OCI-LY3 (cell line): ENCODE data around the gene DOCK7.

Source experiments
- H2AFZ ChIP-seq: fragments of 200-600, 300-600 bp; shearing (Covaris generic); 2 replicates; pipeline ENCODE4 v1.6.0; 2014; ENCODE audit warnings: antibody characterized with exemption, low read depth, low read length
- H3K27ac ChIP-seq: fragments of 200-600, 300-600 bp; sonication (generic); 2 replicates; pipeline ENCODE4 v1.5.1; 2014; ENCODE audit warnings: mild to moderate bottlenecking, low read length, moderate library complexity, mixed read lengths
- H3K27me3 ChIP-seq: fragments of 200-600, 300-600 bp; sonication (generic); 2 replicates; pipeline ENCODE4 v1.6.1; 2014; ENCODE audit warnings: low read depth, low read length, mixed read lengths
- H3K36me3 ChIP-seq: fragments of 200-600, 300-600 bp; sonication (generic); replicated peaks from 2 replicates; pipeline ENCODE3; 2014; ENCODE audit warnings: low read depth, low read length, mixed read lengths
- H3K4me1 ChIP-seq: fragments of 300-600, 200-600 bp; sonication (generic); 2 replicates; pipeline ENCODE4 v1.6.1; 2014; ENCODE audit warnings: low read length, mixed read lengths
- H3K4me2 ChIP-seq: fragments of 200-600, 300-600 bp; sonication (generic); 2 replicates; pipeline ENCODE4 v1.6.1; 2014; ENCODE audit warnings: low read length, mixed read lengths
- H3K4me3 ChIP-seq: fragments of 300-600, 200-600 bp; sonication (generic); 2 replicates; pipeline ENCODE4 v1.5.1; 2014; ENCODE audit warnings: antibody characterized with exemption, mild to moderate bottlenecking, low read length, moderate library complexity
- H3K79me2 ChIP-seq: fragments of 300-600, 200-600 bp; shearing (Covaris generic); 2 replicates; pipeline ENCODE4 v1.6.1; 2014; ENCODE audit warnings: mild to moderate bottlenecking, low read length, mixed read lengths
- H3K9ac ChIP-seq: fragments of 300-600, 200-600 bp; shearing (Covaris generic); 2 replicates; pipeline ENCODE4 v1.6.0; 2014; ENCODE audit warnings: mild to moderate bottlenecking, low read length, moderate library complexity
- H3K9me3 ChIP-seq: fragments of 200-600, 300-600 bp; shearing (Covaris generic); 2 replicates; pipeline ENCODE4 v1.6.1; 2014; ENCODE audit warnings: low read length, mixed read lengths; ENCODE audit not compliant: insufficient read depth
- H4K20me1 ChIP-seq: fragments of 200-600, 300-600 bp; sonication (generic); 2 replicates; pipeline ENCODE4 v1.6.1; 2016; ENCODE audit warnings: low read length, mixed read lengths; ENCODE audit not compliant: insufficient read depth
- EZH2phosphoT487 ChIP-seq: fragments of 200-600 bp; shearing (Covaris generic); IDR thresholded peaks from 2 replicates; pipeline ENCODE4 v1.6.1; 2018; ENCODE audit warnings: antibody characterized with exemption, mixed run types, low read depth
- TF ChIP-seq, protein P1 (sequence below): fragments of 200-600, 300-600 bp; sonication (generic); IDR thresholded peaks from 2 replicates; pipeline ENCODE4 v1.5.1; 2014; ENCODE audit warnings: antibody characterized with exemption, low read length, low read depth

DOCK7 gene

GRCh38 chr1:62487956-62488355 is 200.2 kb downstream of the DOCK7 start:
- Histone ChIP-seq H3K4me1 (peaks cover 23% of the 10 kb centered on the region), H3K4me3 (no peak overlapping the region), H3K4me2 (no peak overlapping the region), H3K27ac (no peak overlapping the region), H3K79me2 (no peaks in the 10 kb centered on the region), H3K9me3 (no peaks in the 10 kb centered on the region), H2AFZ (no peak overlapping the region), H4K20me1 (no peaks in the 10 kb centered on the region), H3K36me3 (no peaks in the 10 kb centered on the region), H3K27me3 (no peaks in the 10 kb centered on the region), H3K9ac (no peak overlapping the region)
- TF ChIP-seq, protein P1, sequence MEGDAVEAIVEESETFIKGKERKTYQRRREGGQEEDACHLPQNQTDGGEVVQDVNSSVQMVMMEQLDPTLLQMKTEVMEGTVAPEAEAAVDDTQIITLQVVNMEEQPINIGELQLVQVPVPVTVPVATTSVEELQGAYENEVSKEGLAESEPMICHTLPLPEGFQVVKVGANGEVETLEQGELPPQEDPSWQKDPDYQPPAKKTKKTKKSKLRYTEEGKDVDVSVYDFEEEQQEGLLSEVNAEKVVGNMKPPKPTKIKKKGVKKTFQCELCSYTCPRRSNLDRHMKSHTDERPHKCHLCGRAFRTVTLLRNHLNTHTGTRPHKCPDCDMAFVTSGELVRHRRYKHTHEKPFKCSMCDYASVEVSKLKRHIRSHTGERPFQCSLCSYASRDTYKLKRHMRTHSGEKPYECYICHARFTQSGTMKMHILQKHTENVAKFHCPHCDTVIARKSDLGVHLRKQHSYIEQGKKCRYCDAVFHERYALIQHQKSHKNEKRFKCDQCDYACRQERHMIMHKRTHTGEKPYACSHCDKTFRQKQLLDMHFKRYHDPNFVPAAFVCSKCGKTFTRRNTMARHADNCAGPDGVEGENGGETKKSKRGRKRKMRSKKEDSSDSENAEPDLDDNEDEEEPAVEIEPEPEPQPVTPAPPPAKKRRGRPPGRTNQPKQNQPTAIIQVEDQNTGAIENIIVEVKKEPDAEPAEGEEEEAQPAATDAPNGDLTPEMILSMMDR = no peak
- no peak for TF ChIP-seq EZH2phosphoT487

DNA sequence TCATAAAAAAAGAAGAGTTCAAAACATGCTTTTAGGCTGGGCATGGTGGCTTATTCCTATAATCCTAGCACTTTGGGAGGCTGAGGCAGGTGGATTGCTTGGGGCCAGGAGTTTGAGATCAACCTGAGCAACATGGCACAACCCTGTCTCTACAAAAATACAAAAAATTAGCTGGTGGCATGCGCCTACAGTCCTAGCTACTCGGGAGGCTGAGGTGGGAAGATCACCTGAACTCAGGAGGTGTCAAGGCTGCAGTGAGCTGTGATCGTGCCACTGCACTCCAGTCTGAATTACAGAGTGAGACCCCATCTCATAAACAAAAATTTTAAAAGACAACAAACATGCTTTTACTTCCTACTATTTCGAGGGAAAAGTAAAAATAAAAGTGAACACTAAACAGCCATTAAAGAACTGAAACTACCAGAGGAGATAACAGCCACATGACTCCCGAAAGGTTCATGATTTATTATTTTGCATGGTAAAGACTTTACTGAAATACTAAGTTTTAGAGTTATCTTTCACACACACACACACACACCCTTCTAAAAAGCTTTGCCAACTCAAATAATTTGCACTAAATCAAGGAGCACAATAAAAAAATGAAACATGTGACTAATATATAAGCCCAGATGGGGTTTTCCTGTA is 203.2 kb downstream of the DOCK7 start:
- Histone ChIP-seq H3K27me3 (no peaks in the 10 kb centered on the region), H2AFZ (peak overlapping the region; percentile 72), H3K9ac (peak overlapping the region; percentile 34; the same call in 1 of the 2 replicates), H3K4me1 (peaks cover 30% of the 10 kb centered on the region), H3K4me3 (peak overlapping the region; percentile 69), H3K4me2 (peak overlapping the region; percentile 86), H3K79me2 (no peaks in the 10 kb centered on the region), H3K9me3 (no peaks in the 10 kb centered on the region), H3K36me3 (no peaks in the 10 kb centered on the region), H3K27ac (peak overlapping the region; percentile 18; the same call in 1 of the 2 replicates), H4K20me1 (no peaks in the 10 kb centered on the region)
- TF ChIP-seq EZH2phosphoT487 = no peak
- TF ChIP-seq, protein P1 = no peak

DNA sequence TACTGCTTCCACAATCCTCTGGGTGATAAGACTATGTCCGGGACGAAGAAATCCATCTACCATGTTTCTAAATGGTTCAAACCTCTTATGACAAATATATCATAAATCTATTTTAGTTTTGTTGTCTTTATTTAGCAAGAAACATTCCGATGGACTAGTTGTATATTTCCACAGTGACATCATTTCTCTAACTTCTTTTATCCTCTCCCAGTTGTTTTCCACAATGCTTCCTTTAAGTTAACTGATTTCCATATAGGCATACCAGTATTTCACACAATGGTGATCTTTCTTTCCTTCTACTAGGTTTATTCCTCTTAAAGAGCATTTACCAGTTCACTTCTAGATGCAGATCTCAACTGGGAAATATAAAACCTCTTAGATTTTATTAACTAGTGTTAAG is 206.5 kb downstream of the DOCK7 start:
- Histone ChIP-seq H3K27ac (no peak overlapping the region), H3K79me2 (no peaks in the 10 kb centered on the region), H3K4me3 (no peak overlapping the region), H3K36me3 (no peaks in the 10 kb centered on the region), H3K9ac (no peak overlapping the region), H2AFZ (no peak overlapping the region), H3K27me3 (no peaks in the 10 kb centered on the region), H4K20me1 (no peaks in the 10 kb centered on the region), H3K4me1 (peaks cover 30% of the 10 kb centered on the region), H3K4me2 (peak overlapping the region; percentile 44; the same call in 1 of the 2 replicates), H3K9me3 (no peaks in the 10 kb centered on the region)
- TF ChIP-seq EZH2phosphoT487 = no peak
- TF ChIP-seq, protein P1 = no peak

GRCh38 chr1:62476525-62477219 is 211.5 kb downstream of the DOCK7 start:
- no peaks in the 10 kb centered on the region for H3K79me2 ChIP-seq
- no peaks in the 10 kb centered on the region for H3K27me3 ChIP-seq
- no peak overlapping the region for H3K27ac ChIP-seq
- no peaks in the 10 kb centered on the region for H3K9me3 ChIP-seq
- no peak overlapping the region for H3K4me2 ChIP-seq
- H3K4me1 ChIP-seq = peaks cover 7% of the 10 kb centered on the region; the same call in 1 of the 2 replicates
- TF ChIP-seq, protein P1 = no peak
- no peak for TF ChIP-seq EZH2phosphoT487
- H4K20me1 ChIP-seq = no peaks in the 10 kb centered on the region
- no peak overlapping the region for H3K9ac ChIP-seq
- H2AFZ ChIP-seq = no peak overlapping the region
- H3K4me3 ChIP-seq = no peak overlapping the region
- H3K36me3 ChIP-seq = no peaks in the 10 kb centered on the region
